ENCODE measurements around the gene RNF148. TPM values are rescaled to one million over a fixed set of nuclear protein-coding genes. Genes with fewer than 3 reads are reported as not detected.
"Not testable (repeated sequence)": the region's sequence is repeated elsewhere in the genome, so short reads cannot be mapped to it uniquely, and the experiment has no call there.

RNF148 gene
- polyA plus RNA-seq, 4 donors, result 0.10 TPM; not detected in 3

GRCh38 chr7:122691569-122692235 lies 11.0 kb downstream of the RNF148 start:
- DNase-seq (ENCODE audit: low read depth in 4 of 4, low spot score in 3 of 4), result no peak

- no peak for DNase-seq (ENCODE audit: low read depth in 4 of 4, low spot score in 3 of 4)
Measured at GRCh38 chr7:122689346-122690109, 13.2 kb downstream of the RNF148 start.

DNA sequence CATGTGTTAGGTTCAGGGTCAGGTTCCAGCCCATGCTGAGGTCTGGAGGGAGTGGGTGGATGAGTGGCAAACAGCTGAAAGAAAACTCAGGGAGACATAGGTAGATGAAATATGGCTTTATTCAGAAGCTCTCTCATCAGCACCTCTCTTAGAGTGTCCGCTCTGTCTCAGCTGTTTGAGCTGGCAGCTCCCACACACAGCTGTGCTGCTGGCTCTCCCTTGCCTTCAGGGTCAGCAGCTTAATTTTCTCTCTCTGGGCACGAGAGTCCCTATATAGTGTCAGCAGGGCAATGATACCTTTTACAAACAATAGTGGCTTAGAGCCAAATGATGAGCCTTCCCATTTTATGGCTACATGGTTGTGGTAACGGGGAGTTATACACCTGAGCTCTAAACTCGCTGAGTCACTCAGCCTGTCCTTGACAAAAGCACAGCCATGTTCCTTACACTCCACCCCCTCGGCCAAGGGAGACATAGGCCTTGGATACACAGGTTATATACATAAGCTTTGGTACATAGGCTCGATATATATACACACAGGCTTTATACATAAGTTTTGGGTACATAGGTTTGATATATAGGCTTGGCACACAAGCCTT lies 14.2 kb downstream of the RNF148 start:
- peak in 1 of 4 donors; percentile 45 for DNase-seq (ENCODE audit: low read depth in 4 of 4, low spot score in 3 of 4)

DNA sequence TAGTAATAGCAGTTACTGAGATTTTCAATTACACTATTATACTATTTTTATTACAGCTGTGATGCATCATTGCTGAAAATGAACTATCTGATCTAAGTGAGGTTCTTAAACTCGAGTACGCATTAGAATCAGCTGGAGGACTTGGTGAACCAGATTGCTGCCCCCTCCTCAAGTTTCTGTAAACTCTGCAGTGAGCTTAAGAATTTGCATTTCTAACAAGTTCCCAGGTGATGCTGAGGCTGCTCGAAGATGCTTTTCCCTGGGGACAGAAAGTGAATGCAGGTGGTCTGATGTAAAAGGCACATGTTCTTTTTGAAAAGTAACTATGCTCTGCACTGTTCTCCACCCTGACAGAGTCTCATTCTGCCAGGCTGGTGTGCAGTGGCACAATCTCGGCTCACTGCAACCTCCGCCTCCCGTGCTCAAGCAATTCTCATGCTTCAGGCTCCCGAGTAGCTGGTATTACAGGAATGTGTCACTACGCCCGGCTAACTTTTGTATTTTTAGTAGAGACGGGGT lies 16.3 kb downstream of the RNF148 start:
- no peak for DNase-seq (ENCODE audit: low read depth in 4 of 4, low spot score in 3 of 4)

DNA sequence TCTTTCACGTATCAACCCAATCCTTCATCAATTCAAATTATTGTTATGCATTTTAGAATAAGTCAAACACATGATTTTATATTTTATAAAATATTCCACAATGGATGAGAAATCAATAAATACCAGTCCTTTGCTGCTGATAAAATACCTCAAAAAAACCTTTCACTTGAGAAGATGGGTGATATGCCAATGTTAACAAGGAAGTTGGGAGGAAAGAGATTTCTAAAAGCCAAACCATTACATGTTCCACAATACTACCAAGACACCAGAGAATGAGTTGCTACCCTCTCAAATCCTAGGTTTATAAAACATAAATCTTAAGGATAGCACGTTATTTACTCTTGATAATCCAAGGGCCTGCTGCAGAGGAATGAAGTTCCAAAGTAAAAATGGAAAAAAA lies 18.2 kb downstream of the RNF148 start:
- DNase-seq (ENCODE audit: low read depth in 4 of 4, low spot score in 3 of 4), result no peak

- DNase-seq (ENCODE audit: low read depth in 4 of 4, low spot score in 3 of 4), result no peak
Measured at GRCh38 chr7:122682815-122683550, 19.7 kb downstream of the RNF148 start.

GRCh38 chr7:122681186-122681585 lies 21.5 kb downstream of the RNF148 start:
- DNase-seq (ENCODE audit: low read depth in 4 of 4, low spot score in 3 of 4), result not testable (repeated sequence)

GRCh38 chr7:122679813-122680212 lies 22.9 kb downstream of the RNF148 start:
- DNase-seq (ENCODE audit: low read depth in 4 of 4, low spot score in 3 of 4), result no peak

- not testable (repeated sequence) for DNase-seq (ENCODE audit: low read depth in 4 of 4, low spot score in 3 of 4)
Measured at GRCh38 chr7:122679269-122679709, 23.4 kb downstream of the RNF148 start.

GRCh38 chr7:122677149-122677548 lies 25.6 kb downstream of the RNF148 start:
- no peak for DNase-seq (ENCODE audit: low read depth in 4 of 4, low spot score in 3 of 4)

DNA sequence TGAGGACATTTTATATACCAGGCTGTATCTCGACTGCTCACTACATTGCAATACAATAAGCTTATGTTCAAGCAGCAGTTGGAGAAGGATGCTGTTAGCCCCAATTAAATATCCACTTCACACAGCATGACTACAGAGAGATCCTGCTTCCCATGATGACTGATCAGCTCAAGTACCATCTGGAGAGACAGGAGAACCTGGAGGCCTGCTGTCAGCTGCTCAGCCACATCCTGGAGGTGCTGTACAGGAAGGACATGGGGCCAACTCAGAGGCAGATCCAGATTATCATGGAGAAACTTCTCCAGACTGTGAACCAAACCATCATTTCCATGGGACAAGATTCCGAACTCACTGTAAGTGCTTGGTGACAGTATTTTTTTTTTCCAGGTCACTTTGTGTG lies 26.3 kb downstream of the RNF148 start:
- no peak for DNase-seq (ENCODE audit: low read depth in 4 of 4, low spot score in 3 of 4)

GRCh38 chr7:122675621-122676020 lies 27.1 kb downstream of the RNF148 start:
- no peak for DNase-seq (ENCODE audit: low read depth in 4 of 4, low spot score in 3 of 4)

DNA sequence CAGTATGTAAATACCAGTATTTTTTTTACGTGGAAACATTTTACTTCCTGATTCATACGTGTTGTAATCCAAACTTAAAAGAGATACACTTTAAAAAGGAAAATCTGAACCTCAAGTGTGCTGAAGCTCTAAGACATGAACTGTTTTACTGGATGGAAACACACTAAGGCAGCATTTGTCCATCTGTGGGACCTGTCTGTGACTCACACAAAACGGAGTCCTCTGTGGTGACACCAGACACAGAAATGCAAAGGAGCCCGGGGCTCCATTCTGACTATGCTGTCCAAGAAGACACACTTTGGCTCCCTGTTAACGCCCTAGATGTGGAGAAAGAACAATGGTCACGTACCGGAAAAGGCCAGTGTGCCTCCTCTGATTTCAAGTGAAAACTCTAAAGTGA lies 27.7 kb downstream of the RNF148 start:
- DNase-seq (ENCODE audit: low read depth in 4 of 4, low spot score in 3 of 4), result no peak

- no peak for DNase-seq (ENCODE audit: low read depth in 4 of 4, low spot score in 3 of 4)
Measured at GRCh38 chr7:122674502-122674901, 28.2 kb downstream of the RNF148 start.

DNA sequence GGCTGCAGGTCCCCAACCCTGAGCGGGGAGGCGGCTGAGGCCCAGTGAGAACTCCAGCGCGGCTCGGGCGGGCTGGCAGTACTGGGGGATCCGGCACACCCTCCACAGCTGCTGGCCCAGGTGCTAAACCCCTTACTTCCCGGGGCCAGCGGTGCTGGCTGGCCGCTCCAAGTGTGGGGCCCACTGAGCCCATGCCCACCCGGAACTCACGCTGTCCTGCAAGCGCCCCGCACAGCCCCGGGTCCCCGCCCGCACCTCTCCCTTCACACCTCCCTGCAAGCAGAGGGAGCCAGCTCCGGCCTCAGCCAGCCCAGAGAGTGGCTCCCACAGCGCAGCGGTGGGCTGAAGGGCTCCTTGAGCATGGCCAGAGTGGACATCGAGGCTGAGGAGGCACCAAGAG lies 28.8 kb downstream of the RNF148 start:
- DNase-seq (ENCODE audit: low read depth in 4 of 4, low spot score in 3 of 4), result no peak

GRCh38 chr7:122672536-122672935 lies 30.2 kb downstream of the RNF148 start:
- no peak for DNase-seq (ENCODE audit: low read depth in 4 of 4, low spot score in 3 of 4)

GRCh38 chr7:122663733-122664132 lies 39.0 kb downstream of the RNF148 start:
- no peak for DNase-seq (ENCODE audit: low read depth in 4 of 4, low spot score in 3 of 4)

GRCh38 chr7:122658856-122659255 lies 43.9 kb downstream of the RNF148 start:
- no peak for DNase-seq (ENCODE audit: low read depth in 4 of 4, low spot score in 3 of 4)

- DNase-seq (ENCODE audit: low read depth in 4 of 4, low spot score in 3 of 4), result no peak
Measured at GRCh38 chr7:122653685-122654084, 49.0 kb downstream of the RNF148 start.

DNA sequence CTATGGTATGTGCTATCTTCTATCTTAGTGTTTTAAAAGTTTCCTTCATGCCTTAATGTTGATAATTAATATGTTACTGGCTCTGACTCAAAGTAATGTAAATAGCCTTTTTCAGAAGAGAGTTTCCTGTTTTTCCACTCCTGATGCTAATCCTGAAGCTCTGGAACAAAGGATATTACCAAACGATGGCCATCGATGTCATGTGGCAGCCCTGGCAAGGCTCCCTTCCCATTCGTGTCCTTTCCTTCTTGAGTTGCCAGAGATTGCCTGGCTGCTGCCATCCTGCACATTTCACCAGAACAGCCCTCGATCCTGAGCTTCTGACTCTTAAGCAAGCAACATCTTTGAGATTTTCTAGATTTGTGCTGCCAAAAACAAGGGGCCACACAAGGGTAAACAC lies 49.8 kb downstream of the RNF148 start:
- no peak for DNase-seq (ENCODE audit: low read depth in 4 of 4, low spot score in 3 of 4)
